Astrocyte (in vitro differentiated cells and primary cell): ENCODE results near the gene VSTM4.

ENCODE experiments used
- EZH2 ChIP-seq: IDR thresholded peaks from 2 replicates; pipeline ENCODE4 v1.6.1; 2012; ENCODE audit warnings: mild to moderate bottlenecking, low read length, inconsistent platforms; ENCODE audit not compliant: insufficient read depth
- TF ChIP-seq, protein P1 (sequence below): IDR thresholded peaks from 2 replicates; pipeline ENCODE4 v1.5.1; 2011; ENCODE audit warnings: low read depth, mild to moderate bottlenecking, inconsistent platforms, low read length, moderate library complexity; ENCODE audit not compliant: insufficient read depth

DNA sequence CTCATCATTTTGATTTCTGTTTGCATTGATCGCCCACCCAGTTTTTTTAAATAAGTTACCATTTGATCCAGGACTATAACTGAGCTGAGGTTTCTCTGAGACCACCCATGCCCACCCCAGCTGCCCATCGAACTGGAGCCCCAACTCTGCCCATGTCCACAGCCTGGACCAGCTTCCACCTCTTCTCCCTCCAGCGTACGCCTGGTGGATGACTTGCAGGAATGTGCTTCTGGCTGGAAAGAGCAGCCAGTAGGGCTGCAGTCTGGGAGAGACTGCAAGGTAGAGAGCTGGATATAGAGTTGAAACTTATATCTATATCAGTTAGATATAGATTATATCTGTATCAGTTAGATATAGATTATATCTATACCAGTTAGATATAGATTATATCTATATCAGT, 149.9 kb downstream of the VSTM4 start:
- TF ChIP-seq, protein P1, sequence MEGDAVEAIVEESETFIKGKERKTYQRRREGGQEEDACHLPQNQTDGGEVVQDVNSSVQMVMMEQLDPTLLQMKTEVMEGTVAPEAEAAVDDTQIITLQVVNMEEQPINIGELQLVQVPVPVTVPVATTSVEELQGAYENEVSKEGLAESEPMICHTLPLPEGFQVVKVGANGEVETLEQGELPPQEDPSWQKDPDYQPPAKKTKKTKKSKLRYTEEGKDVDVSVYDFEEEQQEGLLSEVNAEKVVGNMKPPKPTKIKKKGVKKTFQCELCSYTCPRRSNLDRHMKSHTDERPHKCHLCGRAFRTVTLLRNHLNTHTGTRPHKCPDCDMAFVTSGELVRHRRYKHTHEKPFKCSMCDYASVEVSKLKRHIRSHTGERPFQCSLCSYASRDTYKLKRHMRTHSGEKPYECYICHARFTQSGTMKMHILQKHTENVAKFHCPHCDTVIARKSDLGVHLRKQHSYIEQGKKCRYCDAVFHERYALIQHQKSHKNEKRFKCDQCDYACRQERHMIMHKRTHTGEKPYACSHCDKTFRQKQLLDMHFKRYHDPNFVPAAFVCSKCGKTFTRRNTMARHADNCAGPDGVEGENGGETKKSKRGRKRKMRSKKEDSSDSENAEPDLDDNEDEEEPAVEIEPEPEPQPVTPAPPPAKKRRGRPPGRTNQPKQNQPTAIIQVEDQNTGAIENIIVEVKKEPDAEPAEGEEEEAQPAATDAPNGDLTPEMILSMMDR: no peak
- no peak for TF ChIP-seq EZH2
